ENCODE measurements around the gene SMARCC1.

GRCh38 chr3:47732143-47732542, 49.5 kb downstream of the SMARCC1 start:
- TF ChIP-seq, protein P1, sequence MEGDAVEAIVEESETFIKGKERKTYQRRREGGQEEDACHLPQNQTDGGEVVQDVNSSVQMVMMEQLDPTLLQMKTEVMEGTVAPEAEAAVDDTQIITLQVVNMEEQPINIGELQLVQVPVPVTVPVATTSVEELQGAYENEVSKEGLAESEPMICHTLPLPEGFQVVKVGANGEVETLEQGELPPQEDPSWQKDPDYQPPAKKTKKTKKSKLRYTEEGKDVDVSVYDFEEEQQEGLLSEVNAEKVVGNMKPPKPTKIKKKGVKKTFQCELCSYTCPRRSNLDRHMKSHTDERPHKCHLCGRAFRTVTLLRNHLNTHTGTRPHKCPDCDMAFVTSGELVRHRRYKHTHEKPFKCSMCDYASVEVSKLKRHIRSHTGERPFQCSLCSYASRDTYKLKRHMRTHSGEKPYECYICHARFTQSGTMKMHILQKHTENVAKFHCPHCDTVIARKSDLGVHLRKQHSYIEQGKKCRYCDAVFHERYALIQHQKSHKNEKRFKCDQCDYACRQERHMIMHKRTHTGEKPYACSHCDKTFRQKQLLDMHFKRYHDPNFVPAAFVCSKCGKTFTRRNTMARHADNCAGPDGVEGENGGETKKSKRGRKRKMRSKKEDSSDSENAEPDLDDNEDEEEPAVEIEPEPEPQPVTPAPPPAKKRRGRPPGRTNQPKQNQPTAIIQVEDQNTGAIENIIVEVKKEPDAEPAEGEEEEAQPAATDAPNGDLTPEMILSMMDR (IDR thresholded peaks at IDR 0.05): no peak
- TF ChIP-seq POLR2A (IDR thresholded peaks at IDR 0.05) (no peak), POLR2AphosphoS5 (IDR thresholded peaks at IDR 0.05) (no peak)
